HUDEP-2 (cell line): ENCODE data around the gene KMT5B.
A peak's percentile ranks its signal among the peaks of the same experiment; 100 is the strongest.
"Not testable (repeated sequence)": the region's sequence is repeated elsewhere in the genome, so short reads cannot be mapped to it uniquely, and the experiment has no call there.

Experiments used
- DNase-seq, 76 experiments: peaks; one replicate each; lab custom pipeline; 2025; ENCODE audit not compliant: unreplicated experiment in 76 of 76; lab: John Stamatoyannopoulos, UW

The KMT5B gene

GRCh38 chr11:68213135-68213515, at the start of gene KMT5B:
KMT5B (minus strand) TSS chr11:68213296; CDS start chr11:68190076, 23,220 bp downstream.
- peak in 36 of 76 experiments; percentile 8 to 71 (median 44) for DNase-seq

GRCh38 chr11:68262544-68262827, 49.4 kb upstream of the KMT5B start:
- DNase-seq: no peak

- no peak for DNase-seq
Observed at GRCh38 chr11:68261749-68262543, 48.9 kb upstream of the KMT5B start.

- no peak for DNase-seq
Observed at GRCh38 chr11:68261006-68261405, 47.9 kb upstream of the KMT5B start.

- no peak for DNase-seq
Observed at GRCh38 chr11:68260484-68260883, 47.4 kb upstream of the KMT5B start.

GRCh38 chr11:68259122-68259959, 46.2 kb upstream of the KMT5B start:
- DNase-seq: no peak

GRCh38 chr11:68258363-68258765, 45.3 kb upstream of the KMT5B start:
- DNase-seq: no peak

GRCh38 chr11:68257477-68258362, 44.6 kb upstream of the KMT5B start:
- DNase-seq: peak; percentile 25 to 96 (median 88)

- DNase-seq: no peak
Observed at GRCh38 chr11:68256331-68256741, 43.2 kb upstream of the KMT5B start.

GRCh38 chr11:68255526-68255925, 42.4 kb upstream of the KMT5B start:
- DNase-seq: no peak

- no peak for DNase-seq
Observed at GRCh38 chr11:68254421-68254820, 41.3 kb upstream of the KMT5B start.

- DNase-seq: no peak
Observed at GRCh38 chr11:68251765-68252164, 38.7 kb upstream of the KMT5B start.

GRCh38 chr11:68244912-68245311, 31.8 kb upstream of the KMT5B start:
- peak in 14 of 76 experiments; percentile 4 to 49 (median 16) for DNase-seq

- DNase-seq: not testable (repeated sequence)
Observed at GRCh38 chr11:68243847-68244246, 30.8 kb upstream of the KMT5B start.

- DNase-seq: no peak
Observed at GRCh38 chr11:68242616-68243015, 29.5 kb upstream of the KMT5B start.

- DNase-seq: peak in 6 of 76 experiments; percentile 6 to 41 (median 21)
Observed at GRCh38 chr11:68231621-68232020, 18.5 kb upstream of the KMT5B start.

- DNase-seq: no peak
Observed at GRCh38 chr11:68229601-68230000, 16.5 kb upstream of the KMT5B start.

- no peak for DNase-seq
Observed at GRCh38 chr11:68226421-68226820, 13.3 kb upstream of the KMT5B start.

GRCh38 chr11:68224606-68225005, 11.5 kb upstream of the KMT5B start:
- DNase-seq: no peak

- no peak for DNase-seq
Observed at GRCh38 chr11:68223275-68223674, 10.2 kb upstream of the KMT5B start.

GRCh38 chr11:68221406-68221805, 8.3 kb upstream of the KMT5B start:
- no peak for DNase-seq
